Measurements from ENCODE around the gene FRRS1L. TPM values are rescaled to one million over a fixed set of nuclear protein-coding genes. Genes with fewer than 3 reads are reported as not detected.
A peak's percentile ranks its signal among the peaks of the same experiment; 100 is the strongest.

The FRRS1L gene
- total RNA-seq, 2 experiments from 2014 or later: not detected

GRCh38 chr9:109110329-109111021 lies 56.6 kb downstream of the FRRS1L start:
- no peak for DNase-seq
- Mint-ChIP-seq H3K27me3 (ENCODE audit: low read depth) (no peaks in the 10 kb centered on the region), H3K4me3 (peak overlapping the region; percentile 44), H3K27ac (peak overlapping the region; percentile 75), H3K4me1 (ENCODE audit: low read depth) (peaks cover 82% of the 10 kb centered on the region), H3K36me3 (ENCODE audit: low read depth) (peaks cover 3% of the 10 kb centered on the region), H3K9me3 (no peaks in the 10 kb centered on the region)
- intact Hi-C loops (cut with micrococcal nuclease): loop anchor here (1.0 to 10.0 kb wide), 10 partner anchors 8 to 1868 kb away; partner anchors contain the start of genes EPB41L4B and TXN
- CTCF ChIA-PET: interaction anchor here (2.1 kb wide), 1 partner anchor 16 kb away, joined by 5 read pairs; no protein-coding TSS in a partner anchor

- intact Hi-C loops (cut with micrococcal nuclease): loop anchor here (1.0 to 10.0 kb wide), 10 partner anchors 8 to 1867 kb away; partner anchors contain the start of genes EPB41L4B and TXN
- no peaks in the 10 kb centered on the region for H3K27me3 Mint-ChIP-seq (ENCODE audit: low read depth)
- DNase-seq: no peak
- CTCF ChIA-PET: interaction anchor here (0.8 to 1.1 kb wide), 2 partner anchors 10 to 46 kb away, joined by 4 to 5 read pairs; partner anchors contain the start of gene TMEM245
- H3K4me1 Mint-ChIP-seq (ENCODE audit: low read depth): peaks cover 79% of the 10 kb centered on the region
- H3K4me3 Mint-ChIP-seq: peak overlapping the region; percentile 44
- peaks cover 6% of the 10 kb centered on the region for H3K36me3 Mint-ChIP-seq (ENCODE audit: low read depth)
- peak overlapping the region; percentile 75 for H3K27ac Mint-ChIP-seq
- peaks cover 1% of the 10 kb centered on the region for H3K9me3 Mint-ChIP-seq
These were observed 57.1 kb downstream of the FRRS1L start for GRCh38 chr9:109109967-109110328.

- peaks cover 4% of the 10 kb centered on the region for H3K9me3 Mint-ChIP-seq
- H3K27ac Mint-ChIP-seq: no peak overlapping the region
- no peaks in the 10 kb centered on the region for H3K27me3 Mint-ChIP-seq (ENCODE audit: low read depth)
- no peak for DNase-seq
- peaks cover 69% of the 10 kb centered on the region for H3K4me1 Mint-ChIP-seq (ENCODE audit: low read depth)
- intact Hi-C loops (cut with micrococcal nuclease): no loop called here
- CTCF ChIA-PET: interaction anchor here (0.6 to 0.8 kb wide), 2 partner anchors 26 to 98 kb away, joined by 3 to 4 read pairs; no protein-coding TSS in a partner anchor
- peaks cover 16% of the 10 kb centered on the region for H3K36me3 Mint-ChIP-seq (ENCODE audit: low read depth)
- H3K4me3 Mint-ChIP-seq: no peak overlapping the region
These were observed 58.7 kb downstream of the FRRS1L start for GRCh38 chr9:109108318-109108717.

- Mint-ChIP-seq H3K4me3 (peak overlapping the region; percentile 8), H3K27me3 (ENCODE audit: low read depth) (no peaks in the 10 kb centered on the region), H3K4me1 (ENCODE audit: low read depth) (peaks cover 67% of the 10 kb centered on the region), H3K27ac (peak overlapping the region; percentile 69), H3K36me3 (ENCODE audit: low read depth) (peaks cover 23% of the 10 kb centered on the region), H3K9me3 (peaks cover 7% of the 10 kb centered on the region)
- CTCF ChIA-PET: no interaction called here
- intact Hi-C loops (cut with micrococcal nuclease): no loop called here
- no peak for DNase-seq
These were observed 59.4 kb downstream of the FRRS1L start for GRCh38 chr9:109107402-109108240.

GRCh38 chr9:109101810-109102209 lies 65.2 kb downstream of the FRRS1L start:
- peaks cover 7% of the 10 kb centered on the region for H3K9me3 Mint-ChIP-seq
- H3K27ac Mint-ChIP-seq: peak overlapping the region; percentile 75
- peaks cover 64% of the 10 kb centered on the region for H3K4me1 Mint-ChIP-seq (ENCODE audit: low read depth)
- H3K27me3 Mint-ChIP-seq (ENCODE audit: low read depth): no peaks in the 10 kb centered on the region
- intact Hi-C loops (cut with micrococcal nuclease): loop anchor here (1.0 to 2.0 kb wide), 4 partner anchors 8 to 89 kb away; partner anchors contain the start of gene CTNNAL1
- no peak for DNase-seq
- peaks cover 29% of the 10 kb centered on the region for H3K36me3 Mint-ChIP-seq (ENCODE audit: low read depth)
- CTCF ChIA-PET: no interaction called here
- peak overlapping the region; percentile 37 for H3K4me3 Mint-ChIP-seq

- Mint-ChIP-seq H3K4me3 (peak overlapping the region; percentile 7), H3K27ac (peak overlapping the region; percentile 64), H3K4me1 (ENCODE audit: low read depth) (peaks cover 67% of the 10 kb centered on the region), H3K27me3 (ENCODE audit: low read depth) (no peaks in the 10 kb centered on the region), H3K36me3 (ENCODE audit: low read depth) (peaks cover 29% of the 10 kb centered on the region), H3K9me3 (peaks cover 7% of the 10 kb centered on the region)
- DNase-seq: peak; percentile 32
- CTCF ChIA-PET: no interaction called here
- intact Hi-C loops (cut with micrococcal nuclease): loop anchor here (1.0 to 2.0 kb wide), 3 partner anchors 9 to 88 kb away; partner anchors contain the start of gene CTNNAL1
These were observed 65.8 kb downstream of the FRRS1L start for GRCh38 chr9:109101202-109101595.

- H3K4me1 Mint-ChIP-seq (ENCODE audit: low read depth): peaks cover 72% of the 10 kb centered on the region
- no peak for DNase-seq
- no peaks in the 10 kb centered on the region for H3K27me3 Mint-ChIP-seq (ENCODE audit: low read depth)
- H3K27ac Mint-ChIP-seq: peak overlapping the region; percentile 64
- no peak overlapping the region for H3K4me3 Mint-ChIP-seq
- H3K9me3 Mint-ChIP-seq: peaks cover 7% of the 10 kb centered on the region
- intact Hi-C loops (cut with micrococcal nuclease): loop anchor here (1.0 to 2.0 kb wide), 3 partner anchors 10 to 88 kb away; partner anchors contain the start of gene CTNNAL1
- H3K36me3 Mint-ChIP-seq (ENCODE audit: low read depth): peaks cover 33% of the 10 kb centered on the region
- CTCF ChIA-PET: interaction anchor here (1.1 kb wide), 1 partner anchor 340 kb away, joined by 4 read pairs; no protein-coding TSS in a partner anchor
These were observed 66.4 kb downstream of the FRRS1L start for GRCh38 chr9:109100543-109101201.

- Mint-ChIP-seq H3K36me3 (ENCODE audit: low read depth) (peaks cover 29% of the 10 kb centered on the region), H3K27ac (no peak overlapping the region), H3K4me1 (ENCODE audit: low read depth) (peaks cover 84% of the 10 kb centered on the region), H3K27me3 (ENCODE audit: low read depth) (no peaks in the 10 kb centered on the region), H3K4me3 (no peak overlapping the region), H3K9me3 (peaks cover 5% of the 10 kb centered on the region)
- CTCF ChIA-PET: no interaction called here
- peak; percentile 16 for DNase-seq
- intact Hi-C loops (cut with micrococcal nuclease): no loop called here
These were observed 68.1 kb downstream of the FRRS1L start for GRCh38 chr9:109098960-109099308.

GRCh38 chr9:109098171-109098959 lies 68.7 kb downstream of the FRRS1L start:
- H3K27me3 Mint-ChIP-seq (ENCODE audit: low read depth): no peaks in the 10 kb centered on the region
- intact Hi-C loops (cut with micrococcal nuclease): no loop called here
- no peak for DNase-seq
- CTCF ChIA-PET: interaction anchor here (0.7 kb wide), 1 partner anchor 10 kb away, joined by 3 read pairs; no protein-coding TSS in a partner anchor
- peaks cover 86% of the 10 kb centered on the region for H3K4me1 Mint-ChIP-seq (ENCODE audit: low read depth)
- H3K36me3 Mint-ChIP-seq (ENCODE audit: low read depth): peaks cover 27% of the 10 kb centered on the region
- peaks cover 3% of the 10 kb centered on the region for H3K9me3 Mint-ChIP-seq
- H3K27ac Mint-ChIP-seq: peak overlapping the region; percentile 63
- no peak overlapping the region for H3K4me3 Mint-ChIP-seq

GRCh38 chr9:109097146-109097545 lies 69.9 kb downstream of the FRRS1L start:
- no peak for DNase-seq
- intact Hi-C loops (cut with micrococcal nuclease): no loop called here
- CTCF ChIA-PET: no interaction called here
- Mint-ChIP-seq H3K27me3 (ENCODE audit: low read depth) (no peaks in the 10 kb centered on the region), H3K4me3 (no peak overlapping the region), H3K4me1 (ENCODE audit: low read depth) (peaks cover 89% of the 10 kb centered on the region), H3K36me3 (ENCODE audit: low read depth) (peaks cover 25% of the 10 kb centered on the region), H3K9me3 (no peaks in the 10 kb centered on the region), H3K27ac (no peak overlapping the region)

- H3K4me1 Mint-ChIP-seq (ENCODE audit: low read depth): peaks cover 78% of the 10 kb centered on the region
- no peak overlapping the region for H3K4me3 Mint-ChIP-seq
- no peaks in the 10 kb centered on the region for H3K9me3 Mint-ChIP-seq
- H3K27me3 Mint-ChIP-seq (ENCODE audit: low read depth): no peaks in the 10 kb centered on the region
- intact Hi-C loops (cut with micrococcal nuclease): no loop called here
- CTCF ChIA-PET: no interaction called here
- no peak for DNase-seq
- H3K36me3 Mint-ChIP-seq (ENCODE audit: low read depth): peaks cover 33% of the 10 kb centered on the region
- no peak overlapping the region for H3K27ac Mint-ChIP-seq
These were observed 71.7 kb downstream of the FRRS1L start for GRCh38 chr9:109095321-109095720.

Data from activated naive CD4-positive, alpha-beta T cell treated with anti-CD3 and anti-CD28 coated beads for 36 hours (primary cell).